GM21528 (cell line): Measurements from ENCODE around the gene CALML3.
"Not testable (repeated sequence)": the region's sequence is repeated elsewhere in the genome, so short reads cannot be mapped to it uniquely, and the experiment has no call there.

Source experiments
- ATAC-seq: cut with Tn5 transposase; IDR thresholded peaks from one replicate; pipeline ENCODE4 v1.9.1; 2021; ENCODE audit warnings: mild to moderate bottlenecking, moderate library complexity; ENCODE audit not compliant: unreplicated experiment, low FRiP score

The CALML3 gene

GRCh38 chr10:5552376-5553321, 27.9 kb downstream of the CALML3 start:
- no peak for ATAC-seq

- no peak for ATAC-seq
Observed at GRCh38 chr10:5553400-5554170, 28.8 kb downstream of the CALML3 start.

DNA sequence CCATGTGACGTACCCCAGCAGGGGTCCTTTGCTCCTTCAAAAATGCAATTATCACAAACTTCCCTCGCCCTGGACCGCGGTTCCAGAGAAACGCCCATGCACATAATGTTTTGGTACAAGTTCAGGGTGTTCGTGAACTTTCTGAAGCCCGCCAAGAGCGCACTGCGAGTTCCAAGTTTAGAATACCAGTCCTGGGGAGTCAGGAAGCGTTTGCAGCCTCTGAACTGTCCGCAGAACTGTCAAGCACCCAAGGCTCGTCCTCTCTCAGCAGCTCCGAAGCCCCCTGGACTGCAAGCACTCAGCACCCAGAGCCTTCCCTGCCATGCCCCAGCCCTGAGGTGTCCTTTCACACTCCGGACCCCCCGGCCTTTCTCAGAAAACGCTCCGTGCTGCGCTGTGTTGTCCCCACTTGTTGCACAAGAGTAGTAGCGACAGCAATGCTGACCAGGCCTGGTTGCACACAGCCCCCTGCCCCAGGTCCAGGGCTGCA, 30.3 kb downstream of the CALML3 start:
- ATAC-seq: no peak

- no peak for ATAC-seq
Observed at GRCh38 chr10:5555881-5556280, 31.1 kb downstream of the CALML3 start.

- ATAC-seq: no peak
Observed at GRCh38 chr10:5556576-5556975, 31.8 kb downstream of the CALML3 start.

DNA sequence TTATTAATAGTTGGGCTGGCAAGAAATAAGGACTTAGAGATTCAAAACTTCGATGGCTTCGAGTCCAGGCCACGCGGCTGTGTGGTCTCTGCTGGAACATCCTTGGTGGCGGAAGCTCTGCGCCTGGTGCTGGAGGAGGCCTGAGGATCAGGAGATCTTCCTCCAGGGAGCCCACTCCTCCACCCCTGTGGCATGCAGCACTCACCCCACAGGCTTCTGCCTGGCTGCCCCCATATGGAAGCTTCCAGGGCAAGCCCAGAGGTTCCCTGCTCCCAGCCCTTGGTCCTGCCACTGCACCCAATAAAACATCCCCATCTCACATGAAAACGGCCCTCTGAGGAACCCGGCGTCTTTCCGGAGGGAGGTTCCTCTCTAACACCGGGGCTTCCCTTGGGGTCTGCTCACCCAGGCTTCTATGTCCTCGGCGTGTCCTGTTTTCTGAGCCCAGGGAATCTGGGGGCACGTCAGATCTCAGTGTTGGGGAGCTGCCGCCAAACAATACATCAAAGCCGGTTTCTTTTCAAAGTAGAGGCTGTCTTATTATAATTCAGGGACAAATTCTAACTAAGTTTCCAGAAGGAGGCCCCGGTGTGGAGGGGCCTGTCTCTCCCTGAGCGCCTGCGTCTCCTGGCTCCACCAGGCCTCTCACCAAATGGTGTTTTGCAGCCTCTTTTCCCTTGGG, 32.4 kb downstream of the CALML3 start:
- ATAC-seq: no peak

DNA sequence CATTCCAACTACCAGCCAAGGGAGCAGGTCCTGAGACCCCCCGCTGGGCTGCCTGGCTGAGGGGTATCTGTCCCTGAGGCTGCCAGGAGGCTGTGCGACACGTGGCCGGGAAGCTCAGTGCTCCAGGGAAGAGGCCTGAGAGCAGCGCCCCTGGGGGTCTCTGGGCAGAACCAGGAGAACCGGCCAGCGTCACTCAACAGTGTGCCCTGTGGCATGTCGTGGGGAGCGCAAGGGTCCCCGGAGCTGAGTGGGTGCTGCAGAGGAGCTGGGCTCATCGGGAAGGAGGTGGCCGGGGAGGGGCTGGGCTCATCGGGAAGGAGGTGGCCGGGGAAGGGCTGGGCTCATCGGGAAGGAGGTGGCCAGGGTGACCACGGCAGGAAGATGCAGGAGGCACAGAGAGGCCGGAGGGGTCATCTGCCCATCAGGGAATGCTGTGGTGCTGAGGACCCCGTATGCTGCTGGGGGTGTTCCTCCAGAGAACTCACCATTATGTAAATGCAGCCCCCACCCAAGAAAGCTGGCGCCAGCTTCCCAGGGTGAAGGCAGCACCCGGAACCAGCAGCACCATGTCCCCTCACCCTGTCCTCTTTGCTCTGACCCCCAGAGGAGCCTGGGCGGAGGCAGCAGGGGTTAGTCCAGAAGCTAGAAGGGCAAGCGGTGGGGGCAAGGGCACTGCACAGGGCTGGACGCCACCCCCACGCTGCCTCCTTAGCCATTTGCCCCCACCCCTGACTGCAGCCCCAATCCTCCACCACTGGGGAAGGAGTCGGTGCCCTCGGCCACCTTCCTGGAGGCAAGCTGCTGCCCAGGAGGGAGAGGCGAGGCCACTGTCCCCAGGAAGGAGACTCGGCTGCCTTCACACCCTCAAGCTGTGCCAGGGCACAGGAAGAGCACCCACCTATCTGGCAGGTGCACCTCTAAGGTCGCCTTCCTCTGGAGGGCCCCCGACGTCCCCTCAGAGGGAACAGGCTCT, 33.3 kb downstream of the CALML3 start:
- ATAC-seq: no peak

- not testable (repeated sequence) for ATAC-seq
Observed at GRCh38 chr10:5559022-5559421, 34.3 kb downstream of the CALML3 start.

DNA sequence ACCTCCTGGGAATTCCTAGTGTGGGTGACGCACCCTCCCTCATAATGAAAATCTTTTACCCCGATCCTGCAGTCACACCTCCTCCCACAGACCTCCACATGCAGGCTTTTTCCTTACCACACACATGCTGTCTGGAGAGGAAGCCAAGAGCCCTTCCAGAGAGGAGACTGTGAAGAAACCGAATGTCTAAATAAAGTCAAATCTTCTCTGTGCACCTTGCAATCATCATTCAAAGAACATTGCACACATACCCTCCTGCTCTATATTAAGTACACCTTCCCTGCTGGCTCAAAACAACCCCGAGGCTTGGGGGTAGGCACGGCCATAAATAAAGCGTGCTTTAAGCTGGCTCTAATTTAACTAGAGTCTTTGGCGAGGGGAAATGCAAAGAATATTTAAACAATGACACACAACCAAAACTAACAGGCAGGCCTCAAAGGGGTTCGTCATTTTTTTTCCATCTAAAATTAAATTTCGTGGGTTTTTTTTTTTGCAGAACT, 34.9 kb downstream of the CALML3 start:
- no peak for ATAC-seq

DNA sequence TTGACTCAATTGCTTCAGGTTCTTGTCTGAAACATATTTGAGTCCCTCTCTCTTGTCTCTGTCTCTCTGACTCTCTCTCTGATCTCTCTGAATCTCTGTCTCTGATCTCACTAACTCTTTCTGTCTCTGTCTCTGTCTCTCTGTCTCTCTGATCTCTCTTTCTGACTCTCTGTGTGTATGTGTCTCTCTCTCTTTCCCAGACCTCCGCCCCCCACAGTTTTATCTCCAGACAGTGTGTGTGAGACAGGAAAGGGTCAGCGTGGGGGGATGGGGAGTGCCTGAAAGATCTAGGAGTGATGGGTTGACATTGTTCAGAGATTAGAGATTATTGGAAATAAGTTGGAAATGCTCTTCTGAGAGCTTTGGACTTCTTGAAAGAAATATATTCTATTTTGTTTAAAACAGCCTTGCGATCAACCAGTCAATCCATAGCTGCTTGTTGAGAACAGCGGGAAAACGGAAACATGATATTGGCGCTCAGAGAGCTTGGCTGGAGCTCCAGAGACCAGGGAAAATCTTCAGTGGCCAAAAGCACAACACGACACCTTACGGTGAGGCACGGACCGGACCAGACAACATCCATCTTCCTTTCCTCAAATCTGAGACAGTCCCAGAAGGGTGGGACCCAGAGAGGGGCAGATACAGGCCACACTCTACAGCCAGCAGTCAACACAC, 35.5 kb downstream of the CALML3 start:
- no peak for ATAC-seq

- no peak for ATAC-seq
Observed at GRCh38 chr10:5560817-5561703, 36.3 kb downstream of the CALML3 start.

DNA sequence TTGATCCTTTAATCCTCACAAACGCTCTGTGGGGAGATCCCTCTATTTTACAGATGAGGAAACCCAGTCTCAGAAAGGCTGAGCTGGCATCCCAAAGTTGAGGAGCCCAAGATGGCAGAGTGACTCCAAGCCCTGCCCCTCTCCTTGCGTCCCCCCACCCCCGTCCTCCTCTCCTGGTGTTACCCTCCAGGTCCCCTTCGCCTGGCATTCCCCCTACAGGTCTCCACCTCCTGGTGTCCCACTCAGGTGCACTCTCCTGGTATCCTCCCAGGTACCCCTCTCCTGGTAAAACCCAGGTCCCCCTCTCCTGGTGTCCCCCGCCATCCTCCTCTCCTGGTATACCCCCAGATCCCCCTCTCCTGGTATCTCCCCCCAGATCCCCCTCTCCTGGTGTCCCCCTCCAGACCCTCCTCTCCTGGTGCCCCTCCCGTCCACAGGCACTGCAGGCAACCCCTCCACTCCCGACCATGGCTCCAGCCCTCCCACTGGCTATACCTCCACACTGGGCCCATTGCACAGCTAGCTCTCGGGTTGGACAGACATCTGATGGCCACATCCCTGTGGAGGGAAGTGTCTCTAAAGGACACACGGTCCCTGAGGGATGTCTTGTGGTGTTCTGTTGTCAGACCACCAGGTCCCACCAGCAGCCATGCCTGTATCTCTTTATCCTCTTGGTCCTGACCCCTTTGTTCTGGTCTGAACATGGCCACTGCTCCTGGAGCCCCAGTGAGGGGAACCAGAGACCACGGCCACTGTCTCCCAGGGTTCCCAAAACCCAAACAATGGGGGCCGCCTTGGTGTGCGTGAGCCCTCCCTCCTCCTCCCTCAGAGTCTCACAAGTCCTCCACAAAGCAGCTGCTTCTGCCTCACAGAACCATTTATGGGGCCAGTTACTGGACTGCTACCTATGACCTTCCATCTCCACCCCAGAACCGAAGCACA, 37.2 kb downstream of the CALML3 start:
- no peak for ATAC-seq

DNA sequence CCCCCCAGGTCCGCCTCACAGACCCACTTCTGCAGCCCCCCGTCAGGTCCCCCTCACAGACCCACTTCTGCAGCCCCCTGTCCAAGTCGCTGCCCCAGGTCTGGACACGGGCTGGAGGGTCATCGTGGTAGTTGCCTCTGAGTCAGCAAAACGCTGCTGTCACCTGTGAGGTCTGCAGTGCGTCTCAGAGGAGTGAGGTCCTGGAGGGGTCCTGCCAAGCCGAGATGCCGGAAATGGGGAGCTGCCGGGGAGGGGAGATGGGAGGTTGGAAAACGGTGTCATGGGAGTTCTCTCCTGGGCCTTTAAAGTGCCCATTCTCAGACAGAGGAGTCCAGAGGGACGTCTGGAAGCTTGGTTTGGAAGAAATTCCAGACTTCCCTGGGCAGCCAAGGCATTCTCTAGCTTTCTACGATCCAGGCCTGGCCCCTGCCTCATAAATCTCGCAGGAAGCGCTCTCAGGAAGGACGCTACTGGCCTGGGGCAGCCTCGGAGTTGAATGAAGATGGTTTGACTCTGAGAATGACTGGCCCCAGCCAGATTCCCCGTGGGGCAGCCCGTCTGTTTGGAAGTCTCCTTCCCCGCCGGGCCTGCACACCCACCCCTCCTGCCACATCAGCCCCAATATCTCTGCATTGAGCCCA, 38.7 kb downstream of the CALML3 start:
- no peak for ATAC-seq

GRCh38 chr10:5563991-5564536, 39.3 kb downstream of the CALML3 start:
- no peak for ATAC-seq

GRCh38 chr10:5564537-5565204, 39.9 kb downstream of the CALML3 start:
- no peak for ATAC-seq

DNA sequence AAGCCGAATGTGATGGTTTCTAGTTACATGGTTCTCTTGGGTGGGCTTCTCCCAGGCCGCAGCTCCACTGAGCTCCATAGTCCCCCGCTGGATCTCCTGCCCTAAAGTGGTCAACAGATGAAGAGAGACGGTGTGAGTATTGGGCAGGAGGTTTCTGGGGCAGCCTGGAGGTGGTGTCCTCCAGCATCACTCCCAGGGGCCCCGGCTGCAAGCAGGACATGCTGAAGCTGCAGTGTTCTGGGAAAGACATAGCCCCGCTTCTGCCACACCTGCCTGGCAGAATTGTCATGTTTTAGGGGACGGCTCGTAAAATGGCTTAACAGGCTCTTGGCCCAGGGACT, 40.4 kb downstream of the CALML3 start:
- ATAC-seq: no peak
